EL (cell line): Measurements from ENCODE around the gene EPB41L4A.
"Not testable (repeated sequence)": the region's sequence is repeated elsewhere in the genome, so short reads cannot be mapped to it uniquely, and the experiment has no call there.

Experiments used
- DNase-seq: peaks from one replicate; pipeline ENCODE4 v3.0.0-alpha.2; 2016

EPB41L4A gene

DNA sequence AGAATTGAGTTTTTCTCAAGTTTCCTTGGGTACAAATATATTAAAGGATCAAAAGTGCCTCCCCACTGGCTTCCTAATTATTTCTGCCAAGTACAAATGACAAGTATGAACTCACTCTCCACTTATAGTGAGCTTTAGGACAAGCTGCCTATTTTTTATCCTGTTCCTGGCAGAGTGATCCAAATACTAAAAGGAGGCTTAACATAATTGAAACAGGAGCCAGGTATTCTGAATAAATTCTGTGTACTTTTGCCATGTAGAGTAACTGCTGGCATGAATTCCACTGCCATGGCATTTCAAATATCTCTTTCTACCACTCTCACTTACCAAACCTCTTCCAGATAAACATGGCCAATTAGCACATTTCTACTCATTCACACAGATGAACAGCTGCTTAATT, 171.1 kb downstream of the EPB41L4A start:
- DNase-seq, result no peak

- no peak for DNase-seq
Observed at GRCh38 chr5:112245656-112246055, 173.4 kb downstream of the EPB41L4A start.

- peak; percentile 2 for DNase-seq
Observed at GRCh38 chr5:112239996-112240395, 179.1 kb downstream of the EPB41L4A start.

GRCh38 chr5:112238473-112238872, 180.6 kb downstream of the EPB41L4A start:
- no peak for DNase-seq

DNA sequence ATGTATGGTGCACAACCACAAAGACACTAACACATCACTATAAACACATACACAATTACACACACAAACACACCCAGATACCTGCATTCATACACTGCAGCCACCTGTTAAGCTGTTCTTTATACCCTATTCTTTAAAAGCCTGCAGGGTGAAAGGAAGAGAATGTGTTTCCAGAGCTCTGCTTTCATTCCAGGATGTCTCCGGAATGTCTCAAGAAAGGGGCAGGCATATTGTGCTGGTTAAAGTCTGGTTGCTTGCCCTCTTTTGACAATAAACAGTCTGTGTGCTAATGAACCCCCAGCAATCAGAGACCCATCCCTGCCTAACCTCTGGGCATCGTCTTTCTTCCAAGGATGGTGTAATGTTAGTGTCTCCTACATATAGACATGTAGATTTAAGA, 181.6 kb downstream of the EPB41L4A start:
- no peak for DNase-seq

- no peak for DNase-seq
Observed at GRCh38 chr5:112234000-112234399, 185.1 kb downstream of the EPB41L4A start.

DNA sequence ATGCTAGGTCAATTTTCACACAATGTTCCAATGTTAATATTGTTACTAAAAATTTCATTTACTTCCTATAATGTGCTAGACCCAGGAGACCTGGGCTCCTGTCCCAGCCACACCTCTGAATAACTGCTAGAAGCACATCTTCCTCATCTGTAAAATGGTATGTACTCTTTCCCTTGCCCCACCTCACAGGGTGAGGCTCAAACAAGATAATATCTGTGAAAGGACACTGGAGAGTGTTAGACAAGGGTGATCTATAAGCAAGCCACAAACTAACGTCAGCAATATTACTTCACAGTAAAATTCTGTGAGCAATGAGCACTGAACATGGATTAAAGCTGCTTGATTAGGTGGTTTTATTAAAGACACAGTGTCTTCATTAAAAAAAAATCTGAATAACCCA, 186.4 kb downstream of the EPB41L4A start:
- no peak for DNase-seq

DNA sequence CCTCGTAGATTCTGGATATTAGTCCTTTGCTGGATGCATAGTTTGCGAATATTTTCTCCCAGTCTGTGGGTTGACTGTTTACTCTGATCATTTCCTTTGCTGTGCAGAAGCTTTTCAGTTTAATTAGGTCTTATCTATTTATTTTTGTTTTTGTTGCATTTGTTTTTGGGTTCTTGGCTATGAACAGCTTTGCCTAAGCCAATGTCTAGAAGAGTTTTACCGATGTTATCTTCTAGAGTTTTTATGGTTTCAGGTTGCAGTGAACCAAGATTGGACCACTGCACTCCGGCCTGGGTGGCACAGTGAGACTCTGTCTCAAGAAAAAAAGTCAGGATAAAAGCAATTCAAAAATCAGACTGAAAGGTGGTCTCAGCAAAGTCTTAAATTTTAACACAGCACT, 188.5 kb downstream of the EPB41L4A start:
- DNase-seq, result no peak

DNA sequence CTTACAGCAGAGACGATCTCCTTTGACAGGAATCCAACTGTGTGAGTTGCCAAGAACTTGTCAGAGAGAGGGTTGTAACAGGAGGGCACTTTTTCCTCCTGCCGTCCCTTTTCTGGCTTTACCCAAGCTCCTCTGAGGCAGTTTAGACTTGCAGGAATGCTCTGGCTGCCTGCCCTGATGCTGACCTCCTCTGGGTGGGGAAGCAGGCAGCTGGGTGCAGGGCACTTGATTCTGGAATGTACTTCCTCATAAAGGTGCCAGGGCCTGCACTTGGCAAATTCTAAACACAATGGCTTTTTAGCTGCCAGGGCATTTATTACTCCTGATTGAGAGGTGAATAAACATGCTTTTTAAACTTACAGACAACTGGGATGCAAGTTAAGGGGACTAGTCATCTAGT, 190.4 kb downstream of the EPB41L4A start:
- peak; percentile 41 for DNase-seq

- DNase-seq, result no peak
Observed at GRCh38 chr5:112227911-112228631, 191.0 kb downstream of the EPB41L4A start.

- DNase-seq, result no peak
Observed at GRCh38 chr5:112226215-112226614, 192.9 kb downstream of the EPB41L4A start.

GRCh38 chr5:112222997-112223396, 196.1 kb downstream of the EPB41L4A start:
- DNase-seq, result not testable (repeated sequence)

- no peak for DNase-seq
Observed at GRCh38 chr5:112221128-112221527, 197.9 kb downstream of the EPB41L4A start.

DNA sequence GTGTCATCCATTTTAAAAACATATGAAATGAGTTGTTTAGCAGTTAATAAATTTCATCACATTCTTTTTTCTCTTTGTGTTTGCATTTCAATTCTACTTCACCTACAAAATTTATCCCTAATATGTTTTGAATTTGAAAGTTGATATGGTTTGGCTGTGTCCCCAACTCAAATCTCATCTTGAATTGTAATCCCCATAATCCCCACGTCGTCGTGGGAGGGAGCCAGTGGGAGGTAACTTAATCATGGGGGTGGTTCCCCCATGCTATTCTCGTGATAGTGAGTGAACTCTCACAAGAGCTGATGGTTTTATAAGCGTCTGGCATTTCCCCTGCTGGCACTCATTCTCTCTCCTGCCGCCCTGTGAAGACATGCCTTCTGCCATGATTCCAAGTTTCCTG, 200.1 kb downstream of the EPB41L4A start:
- DNase-seq, result no peak

GRCh38 chr5:112217843-112218579, 201.1 kb downstream of the EPB41L4A start:
- no peak for DNase-seq

- no peak for DNase-seq
Observed at GRCh38 chr5:112216140-112216539, 202.9 kb downstream of the EPB41L4A start.

GRCh38 chr5:112210430-112211005, 208.6 kb downstream of the EPB41L4A start:
- peak; percentile 12 for DNase-seq

DNA sequence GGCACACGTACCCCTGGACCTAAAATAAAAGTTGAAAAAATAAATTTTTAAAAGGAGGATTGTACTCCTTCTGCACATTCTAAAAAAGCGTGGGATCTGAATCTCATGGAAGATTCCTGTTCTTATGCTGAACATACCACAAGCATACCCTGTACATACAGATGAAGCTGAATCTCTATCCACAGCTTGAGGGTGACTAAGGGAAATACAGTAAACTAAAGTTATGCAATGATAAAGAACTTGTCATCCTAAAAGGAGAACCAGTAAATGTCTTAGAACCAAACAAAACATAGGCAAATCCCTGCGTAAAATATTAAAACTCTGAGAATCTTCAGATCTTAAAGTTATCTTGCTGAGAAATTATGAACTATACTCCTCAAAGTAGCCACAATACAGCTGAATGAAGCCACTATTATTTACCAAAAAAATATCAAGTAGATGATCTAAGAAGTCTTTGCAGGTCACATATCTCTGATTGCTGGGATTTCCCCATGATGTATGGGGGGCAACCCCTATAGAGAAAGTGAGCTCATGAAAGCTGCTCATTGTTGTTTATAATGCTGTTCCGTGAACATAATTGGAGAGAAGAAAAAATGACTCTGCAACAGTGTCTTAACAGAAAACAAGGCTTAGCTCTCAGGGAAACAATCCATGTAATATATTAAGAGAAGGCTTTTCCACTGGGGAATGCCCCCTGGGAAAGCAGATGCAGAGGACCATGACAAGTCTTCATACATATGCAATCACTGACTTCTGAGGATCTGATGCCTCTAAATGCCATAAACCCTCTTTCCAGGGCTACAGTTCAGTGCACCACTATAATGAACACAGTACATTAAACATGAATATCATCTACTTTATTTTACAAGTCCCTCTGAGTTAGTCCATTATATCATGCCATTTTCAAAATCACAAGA, 210.1 kb downstream of the EPB41L4A start:
- no peak for DNase-seq

DNA sequence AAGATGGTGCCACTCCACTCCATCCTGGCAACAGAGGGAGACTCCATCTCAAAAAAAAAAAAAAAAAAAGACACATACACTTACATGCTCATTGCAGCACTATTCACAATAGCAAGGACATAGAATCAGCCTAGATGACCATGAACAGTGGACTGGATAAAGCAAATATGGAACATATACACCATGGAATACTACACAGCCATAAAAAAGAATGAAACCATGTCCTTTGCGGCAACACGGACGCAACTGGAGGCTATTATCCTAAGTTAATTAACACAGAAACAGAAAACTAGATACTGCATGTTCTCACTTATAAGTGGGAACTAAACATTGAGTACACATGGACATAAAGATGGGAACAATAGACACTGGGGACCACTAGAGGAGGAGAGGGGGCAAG, 210.9 kb downstream of the EPB41L4A start:
- DNase-seq, result not testable (repeated sequence)

GRCh38 chr5:112205846-112206245, 213.2 kb downstream of the EPB41L4A start:
- no peak for DNase-seq

- no peak for DNase-seq
Observed at GRCh38 chr5:112203229-112203628, 215.8 kb downstream of the EPB41L4A start.

- DNase-seq, result no peak
Observed at GRCh38 chr5:112202694-112203093, 216.4 kb downstream of the EPB41L4A start.

- DNase-seq, result no peak
Observed at GRCh38 chr5:112201141-112201540, 217.9 kb downstream of the EPB41L4A start.
